HS-5 (cell line): ENCODE data around the gene GPR68.
"Not testable (repeated sequence)": the region's sequence is repeated elsewhere in the genome, so short reads cannot be mapped to it uniquely, and the experiment has no call there.

ENCODE experiments used
- DNase-seq: peaks from one replicate; pipeline ENCODE4 v3.0.0-alpha.2; 2012; ENCODE audit warnings: low read depth

The GPR68 gene

GRCh38 chr14:91252871-91253794 lies 8.6 kb upstream of the GPR68 start:
- no peak for DNase-seq

- DNase-seq = no peak
Observed at GRCh38 chr14:91250912-91251311, 6.4 kb upstream of the GPR68 start.

- DNase-seq = no peak
Observed at GRCh38 chr14:91249841-91250616, 5.5 kb upstream of the GPR68 start.

GRCh38 chr14:91246051-91246852 lies 1.7 kb upstream of the GPR68 start:
- no peak for DNase-seq

- not testable (repeated sequence) for DNase-seq
Observed at GRCh38 chr14:91245616-91246015, 1.1 kb upstream of the GPR68 start.

- DNase-seq = no peak
Observed at GRCh38 chr14:91245029-91245428, 525 bp upstream of the GPR68 start.

- DNase-seq = no peak
Observed at GRCh38 chr14:91243074-91243471, 1.4 kb downstream of the GPR68 start.

GRCh38 chr14:91242635-91243034 lies 1.9 kb downstream of the GPR68 start:
- DNase-seq = no peak

- no peak for DNase-seq
Observed at GRCh38 chr14:91241863-91242262, 2.6 kb downstream of the GPR68 start.

GRCh38 chr14:91238661-91239060 lies 5.8 kb downstream of the GPR68 start:
- DNase-seq = no peak

GRCh38 chr14:91238085-91238484 lies 6.4 kb downstream of the GPR68 start:
- no peak for DNase-seq

- peak; percentile 40 for DNase-seq
Observed at GRCh38 chr14:91237219-91237618, 7.3 kb downstream of the GPR68 start.

GRCh38 chr14:91235841-91236240 lies 8.7 kb downstream of the GPR68 start:
- no peak for DNase-seq

GRCh38 chr14:91234791-91235114 lies 9.8 kb downstream of the GPR68 start:
- no peak for DNase-seq

- DNase-seq = no peak
Observed at GRCh38 chr14:91233936-91234790, 10.3 kb downstream of the GPR68 start.

- DNase-seq = no peak
Observed at GRCh38 chr14:91232603-91233002, 11.9 kb downstream of the GPR68 start.

- DNase-seq = no peak
Observed at GRCh38 chr14:91232052-91232451, 12.5 kb downstream of the GPR68 start.

- no peak for DNase-seq
Observed at GRCh38 chr14:91231446-91231845, 13.1 kb downstream of the GPR68 start.

- DNase-seq = no peak
Observed at GRCh38 chr14:91230397-91231035, 14.0 kb downstream of the GPR68 start.

GRCh38 chr14:91229743-91230200 lies 14.7 kb downstream of the GPR68 start:
- DNase-seq = peak; percentile 26

GRCh38 chr14:91229005-91229382 lies 15.5 kb downstream of the GPR68 start:
- DNase-seq = no peak
